Adrenal gland (tissue), 5 donors: ENCODE data around the gene VEPH1.

Experiments used
- CTCF ChIP-seq, 6 experiments: fragments of 450-650 bp in 4 of 6; fragments of 200-600 bp in 2 of 6; sonication (generic) in 1 of 6; IDR thresholded peaks; 1 replicate in 5 of 6; 2 replicates in 1 of 6; pipeline versions ENCODE4 v1.5.1 to v1.8.0; 2016 to 2021; ENCODE audit warnings: antibody characterized with exemption in 6 of 6, mild to moderate bottlenecking in 2 of 6, moderate library complexity in 1 of 6
- POLR2A ChIP-seq, 2 donors: fragments of 450-650 bp; IDR thresholded peaks; one replicate each; pipeline ENCODE4 v1.6.1; 2017; ENCODE audit warnings: antibody characterized with exemption in 2 of 2, mild to moderate bottlenecking in 2 of 2, moderate library complexity in 1 of 2
- donor health status: DM: no; HTN: no; CAD: no.

- TF ChIP-seq POLR2A (IDR thresholded peaks at IDR 0.05) (no peak), CTCF (IDR thresholded peaks at IDR 0.05) (no peak)
Observed at GRCh38 chr3:157501863-157502262, 1.4 kb downstream of the VEPH1 start.
